GM23338 (cell line): ENCODE measurements around the gene PKD2. TPM values are rescaled to one million over a fixed set of nuclear protein-coding genes. Genes with fewer than 3 reads are reported as not detected.
A peak's percentile ranks its signal among the peaks of the same experiment; 100 is the strongest.

ENCODE experiments used
- ATAC-seq: fragments of 200-7000 bp; cut with Tn5 transposase; 3 replicates; pipeline ENCODE4 v1.9.1; 2020
- DNase-seq: peaks from one replicate; pipeline ENCODE4 v3.0.0-alpha.2; 2015; ENCODE audit warnings: low spot score
- H2AFZ ChIP-seq: fragments of 200-600 bp; sonication (generic); 2 replicates; pipeline ENCODE4 v1.8.0; 2016; ENCODE audit warnings: antibody characterized with exemption, mild to moderate bottlenecking, moderate library complexity
- H3F3A ChIP-seq: fragments of 200-600 bp; sonication (generic); replicated peaks from 2 replicates; pipeline ENCODE4 v1.8.0; 2017; ENCODE audit warnings: antibody characterized with exemption, mixed run types, low read depth
- H3K27ac ChIP-seq: fragments of 200-600 bp; sonication (generic); 2 replicates; pipeline ENCODE4 v1.6.1; 2016; ENCODE audit warnings: low read depth
- H3K27me3 ChIP-seq: fragments of 200-600 bp; sonication (generic); 2 replicates; pipeline ENCODE4 v1.8.0; 2016; ENCODE audit warnings: mild to moderate bottlenecking, mixed run types, moderate library complexity; ENCODE audit not compliant: insufficient read depth
- H3K36me3 ChIP-seq: fragments of 200-600 bp; sonication (generic); 2 replicates; pipeline ENCODE4 v1.8.0; 2016; ENCODE audit warnings: mild to moderate bottlenecking; ENCODE audit not compliant: insufficient read depth
- H3K4me1 ChIP-seq: fragments of 200-600 bp; sonication (generic); 2 replicates; pipeline ENCODE4 v1.8.0; 2016; ENCODE audit warnings: mild to moderate bottlenecking, moderate library complexity; ENCODE audit not compliant: insufficient read depth
- H3K4me2 ChIP-seq: fragments of 200-600 bp; sonication (generic); 2 replicates; pipeline ENCODE4 v1.7.1; 2017; ENCODE audit warnings: mixed run types
- H3K4me3 ChIP-seq: fragments of 200-600 bp; sonication (generic); 2 replicates; pipeline ENCODE4 v1.6.1; 2016; ENCODE audit warnings: mixed run types
- H3K79me2 ChIP-seq: fragments of 200-600 bp; sonication (generic); replicated peaks from 2 replicates; pipeline ENCODE4 v1.8.0; 2017; ENCODE audit warnings: mild to moderate bottlenecking; ENCODE audit not compliant: insufficient read depth
- H3K9me2 ChIP-seq: fragments of 200-600 bp; sonication (generic); 2 replicates; pipeline ENCODE4 v1.8.0; 2017; ENCODE audit not compliant: insufficient read depth
- H4K20me1 ChIP-seq: fragments of 200-600 bp; sonication (generic); replicated peaks from 2 replicates; pipeline ENCODE4 v1.8.0; 2017; ENCODE audit warnings: mild to moderate bottlenecking; ENCODE audit not compliant: insufficient read depth
- H3K27ac Mint-ChIP-seq: 2 replicates; pipeline ENCODE4 v1.8.0; 2020; ENCODE audit warnings: inconsistent platforms, mild to moderate bottlenecking, moderate library complexity, mixed read lengths
- H3K27me3 Mint-ChIP-seq: 3 replicates; pipeline ENCODE4 v1.8.0; 2022; ENCODE audit warnings: low read depth, mild to moderate bottlenecking, moderate library complexity, mixed read lengths, inconsistent platforms; ENCODE audit not compliant: insufficient read depth, poor library complexity
- H3K36me3 Mint-ChIP-seq: 3 replicates; pipeline ENCODE4 v1.8.0; 2021; ENCODE audit warnings: low read depth, mild to moderate bottlenecking, inconsistent platforms, moderate library complexity, mixed read lengths
- H3K4me1 Mint-ChIP-seq: 3 replicates; pipeline ENCODE4 v1.8.0; 2020; ENCODE audit warnings: mild to moderate bottlenecking, inconsistent platforms, mixed read lengths
- H3K4me3 Mint-ChIP-seq: 3 replicates; pipeline ENCODE4 v1.8.0; 2021; ENCODE audit warnings: moderate library complexity, mild to moderate bottlenecking, inconsistent platforms, mixed read lengths
- H3K9me3 Mint-ChIP-seq: 3 replicates; pipeline ENCODE4 v1.8.0; 2020; ENCODE audit warnings: moderate library complexity, mild to moderate bottlenecking, inconsistent platforms, mixed read lengths
- CTCF ChIP-seq, 2 experiments: fragments of 200-600 bp in 1 of 2; sonication (generic) in 1 of 2; conservative IDR thresholded peaks; 2 replicates each; pipeline versions ENCODE4 v1.5.1 to v1.6.1; 2016 to 2017; ENCODE audit warnings: antibody characterized with exemption in 2 of 2, low read depth in 2 of 2, mild to moderate bottlenecking in 2 of 2, moderate library complexity in 1 of 2
- EZH2 ChIP-seq: fragments of 200-600 bp; sonication (generic); IDR thresholded peaks from one replicate; pipeline ENCODE4 v1.8.0; 2017; ENCODE audit warnings: antibody characterized with exemption, mild to moderate bottlenecking, low read depth; ENCODE audit not compliant: unreplicated experiment
- EZH2phosphoT487 ChIP-seq: fragments of 200-600 bp; sonication (generic); IDR thresholded peaks from one replicate; pipeline ENCODE4 v1.8.1; 2018; ENCODE audit warnings: antibody characterized with exemption; ENCODE audit not compliant: unreplicated experiment
- JUNB ChIP-seq: IDR thresholded peaks from one replicate; pipeline ENCODE4 v1.6.1; 2016; ENCODE audit warnings: antibody characterized with exemption; ENCODE audit not compliant: unreplicated experiment
- POLR2AphosphoS5 ChIP-seq: IDR thresholded peaks from 2 replicates; pipeline ENCODE4 v1.6.1; 2016; ENCODE audit warnings: antibody characterized with exemption, low read depth
- STAT1 ChIP-seq: IDR thresholded peaks from one replicate; pipeline ENCODE4 v1.6.1; 2016; ENCODE audit warnings: antibody characterized with exemption; ENCODE audit not compliant: unreplicated experiment
- ZNF114 ChIP-seq: fragments of 250-450 bp; sonication (Bioruptor Pico); IDR thresholded peaks from 2 replicates; pipeline ENCODE4 v1.5.0; 2020; ENCODE audit warnings: mild to moderate bottlenecking, moderate library complexity
- ZNF331 ChIP-seq: fragments of 250-450 bp; sonication (Bioruptor Pico); IDR thresholded peaks from 2 replicates; pipeline ENCODE4 v1.5.0; 2020; ENCODE audit warnings: low read depth, mild to moderate bottlenecking, moderate library complexity
- ZNF462 ChIP-seq: fragments of 250-450 bp; sonication (Bioruptor Pico); IDR thresholded peaks from 2 replicates; pipeline ENCODE4 v1.5.0; 2020; ENCODE audit warnings: mild to moderate bottlenecking, moderate library complexity
- polyA plus RNA-seq: library from polyadenylated mRNA; unstranded; fragments of >200 nt; fragmentation: Nextera tagmentation; extraction: Ambion mirVana; gene quantifications from 2 replicates; pipeline ENCODE4 v1.2.1, GENCODE V29; 2016
- total RNA-seq: library from RNA; depleted of rRNA; stranded (reverse); fragments of >200 nt; shearing (Covaris generic); gene quantifications from 2 replicates; pipeline ENCODE4 v1.2.3, GENCODE V29; 2014

The PKD2 gene
- total and polyA plus RNA-seq, 2 experiments from 2014 or later, result 17.9 to 45.3 TPM

- Histone ChIP-seq H4K20me1 (peaks cover 9% of the 10 kb centered on the region), H3K4me1 (no peaks in the 10 kb centered on the region), H3K79me2 (no peaks in the 10 kb centered on the region), H3K27ac (0 out of 2 replicates have a peak overlapping the region, but pooled peaks have one; percentile 32), H3K27me3 (no peaks in the 10 kb centered on the region), H3K36me3 (peaks cover 68% of the 10 kb centered on the region), H3K4me2 (no peak overlapping the region), H3K9me2 (no peaks in the 10 kb centered on the region), H3K4me3 (no peak overlapping the region), H3F3A (0 out of 2 replicates have a peak, but pooled peaks cover 3% of the 10 kb centered on the region), H2AFZ (no peak overlapping the region)
- DNase-seq, result no peak
- H3K36me3 Mint-ChIP-seq, result peaks cover 43% of the 10 kb centered on the region
- ATAC-seq, result no peak
- H3K27me3 Mint-ChIP-seq, result peaks cover 2% of the 10 kb centered on the region
- no peaks in the 10 kb centered on the region for H3K9me3 Mint-ChIP-seq
- TF ChIP-seq POLR2AphosphoS5, result no peak
- TF ChIP-seq CTCF (conservative IDR thresholded peaks at IDR 0.05; ENCODE audit: low read depth in 2 of 2), result no peak
- H3K4me3 Mint-ChIP-seq, result no peak overlapping the region
- H3K4me1 Mint-ChIP-seq, result no peaks in the 10 kb centered on the region
- no peak overlapping the region for H3K27ac Mint-ChIP-seq
Measured at GRCh38 chr4:88043586-88044340, 36.3 kb downstream of the PKD2 start.

GRCh38 chr4:88045021-88045420, 37.6 kb downstream of the PKD2 start:
- H3K36me3 Mint-ChIP-seq, result peaks cover 40% of the 10 kb centered on the region
- TF ChIP-seq CTCF (conservative IDR thresholded peaks at IDR 0.05; ENCODE audit: low read depth in 2 of 2), result no peak
- TF ChIP-seq ZNF114, result no peak
- TF ChIP-seq JUNB, result no peak
- TF ChIP-seq ZNF462, result no peak
- no peak for TF ChIP-seq EZH2phosphoT487
- no peak for TF ChIP-seq EZH2
- no peak for TF ChIP-seq STAT1
- no peak for TF ChIP-seq ZNF331 (CRISPR knock-in tag)
- TF ChIP-seq POLR2AphosphoS5, result no peak

More at GRCh38 chr4:88045021-88045420, 37.6 kb downstream of the PKD2 start:
- no peaks in the 10 kb centered on the region for H3K27me3 ChIP-seq
- H3K4me1 ChIP-seq, result no peaks in the 10 kb centered on the region
- Mint-ChIP-seq H3K4me1 (no peaks in the 10 kb centered on the region), H3K4me3 (no peak overlapping the region), H3K9me3 (no peaks in the 10 kb centered on the region), H3K27ac (no peak overlapping the region), H3K27me3 (peaks cover 2% of the 10 kb centered on the region)
- no peak overlapping the region for H3K4me3 ChIP-seq
- H3K36me3 ChIP-seq, result peaks cover 61% of the 10 kb centered on the region
- 0 out of 2 replicates have a peak, but pooled peaks cover 3% of the 10 kb centered on the region for H3F3A ChIP-seq
- H3K79me2 ChIP-seq, result no peaks in the 10 kb centered on the region
- H3K9me2 ChIP-seq, result no peaks in the 10 kb centered on the region
- no peak for DNase-seq
- no peak overlapping the region for H2AFZ ChIP-seq
- H4K20me1 ChIP-seq, result peaks cover 9% of the 10 kb centered on the region
- no peak overlapping the region for H3K4me2 ChIP-seq
- no peak overlapping the region for H3K27ac ChIP-seq
- no peak for ATAC-seq
